Endodermal cell (in vitro differentiated cells): ENCODE measurements around the gene SAMD14. TPM values are rescaled to one million over a fixed set of nuclear protein-coding genes. Genes with fewer than 3 reads are reported as not detected.

Experiments used
- DNase-seq: peaks from one replicate; pipeline ENCODE4 v3.0.0-alpha.2; 2017
- H3K27ac ChIP-seq: 2 replicates; pipeline ENCODE4 v1.5.1; 2013; ENCODE audit warnings: mild to moderate bottlenecking, low read depth, low read length, moderate library complexity
- H3K27me3 ChIP-seq: 2 replicates; pipeline ENCODE4 v1.6.1; 2013; ENCODE audit warnings: mild to moderate bottlenecking, low read length, moderate library complexity; ENCODE audit not compliant: insufficient read depth, control insufficient read depth, poor library complexity, severe bottlenecking
- H3K36me3 ChIP-seq: 2 replicates; pipeline ENCODE4 v1.7.0; 2013; ENCODE audit warnings: mild to moderate bottlenecking, low read length, moderate library complexity; ENCODE audit not compliant: control insufficient read depth, insufficient read depth
- H3K4me1 ChIP-seq: one replicate; pipeline ENCODE4 v1.7.0; 2013; ENCODE audit warnings: low read length; ENCODE audit not compliant: control insufficient read depth, insufficient read depth
- H3K4me3 ChIP-seq: 2 replicates; pipeline ENCODE4 v1.5.1; 2013; ENCODE audit warnings: mild to moderate bottlenecking, low read length, moderate library complexity
- H3K9ac ChIP-seq: 2 replicates; pipeline ENCODE4 v1.6.1; 2013; ENCODE audit warnings: mild to moderate bottlenecking, low read length, moderate library complexity; ENCODE audit not compliant: poor library complexity, severe bottlenecking; ENCODE audit errors: extremely low read depth
- H3K9me3 ChIP-seq: 2 replicates; pipeline ENCODE4 v1.6.1; 2013; ENCODE audit warnings: mild to moderate bottlenecking, low read length, moderate library complexity; ENCODE audit not compliant: control insufficient read depth
- H3K27ac Mint-ChIP-seq: 2 replicates; pipeline ENCODE4 v1.8.0; 2020; ENCODE audit warnings: mixed read lengths
- H3K27me3 Mint-ChIP-seq: 2 replicates; pipeline ENCODE4 v1.8.0; 2021; ENCODE audit warnings: mild to moderate bottlenecking, mixed read lengths; ENCODE audit not compliant: insufficient read depth
- H3K36me3 Mint-ChIP-seq: 2 replicates; pipeline ENCODE4 v1.8.0; 2020; ENCODE audit warnings: low read depth, mixed read lengths
- H3K4me1 Mint-ChIP-seq: 2 replicates; pipeline ENCODE4 v1.8.0; 2020; ENCODE audit warnings: mixed read lengths
- H3K4me3 Mint-ChIP-seq: 2 replicates; pipeline ENCODE4 v1.8.0; 2020; ENCODE audit warnings: mild to moderate bottlenecking, moderate library complexity, mixed read lengths
- H3K9me3 Mint-ChIP-seq: 2 replicates; pipeline ENCODE4 v1.8.0; 2020; ENCODE audit warnings: mild to moderate bottlenecking, mixed read lengths
- WGBS, 2 experiments: methylation state at CpG; one replicate each; pipeline versions ENCODE4 v1.1.5 to v1.1.7; 2013; ENCODE audit warnings: missing lambda C conversion rate in 2 of 2, mixed read lengths in 1 of 2; ENCODE audit not compliant: insufficient coverage in 1 of 2, insufficient read length in 1 of 2; 5-methylcytosine and 5-hydroxymethylcytosine counted together
- total RNA-seq, 2 donors: library from RNA; stranded (reverse); fragmentation: NEBNext Ultra II Directional in 1 of 2; extraction: Animal tissue kit (Norgen Biotek cat#: 25700) in 1 of 2; gene quantifications; 2 replicates in 1 of 2; 3 replicates in 1 of 2; pipeline ENCODE4 v1.2.1, GENCODE V29; 2021
- TF ChIP-seq, protein P1 (sequence below): fragments of 200-600 bp; sonication (generic); conservative IDR thresholded peaks from 2 replicates; pipeline ENCODE4 v1.5.0; 2021; ENCODE audit warnings: antibody characterized with exemption, mild to moderate bottlenecking

SAMD14 gene
- total RNA-seq, 2 donors from 2014 or later = 9.5 to 23.2 TPM

DNA sequence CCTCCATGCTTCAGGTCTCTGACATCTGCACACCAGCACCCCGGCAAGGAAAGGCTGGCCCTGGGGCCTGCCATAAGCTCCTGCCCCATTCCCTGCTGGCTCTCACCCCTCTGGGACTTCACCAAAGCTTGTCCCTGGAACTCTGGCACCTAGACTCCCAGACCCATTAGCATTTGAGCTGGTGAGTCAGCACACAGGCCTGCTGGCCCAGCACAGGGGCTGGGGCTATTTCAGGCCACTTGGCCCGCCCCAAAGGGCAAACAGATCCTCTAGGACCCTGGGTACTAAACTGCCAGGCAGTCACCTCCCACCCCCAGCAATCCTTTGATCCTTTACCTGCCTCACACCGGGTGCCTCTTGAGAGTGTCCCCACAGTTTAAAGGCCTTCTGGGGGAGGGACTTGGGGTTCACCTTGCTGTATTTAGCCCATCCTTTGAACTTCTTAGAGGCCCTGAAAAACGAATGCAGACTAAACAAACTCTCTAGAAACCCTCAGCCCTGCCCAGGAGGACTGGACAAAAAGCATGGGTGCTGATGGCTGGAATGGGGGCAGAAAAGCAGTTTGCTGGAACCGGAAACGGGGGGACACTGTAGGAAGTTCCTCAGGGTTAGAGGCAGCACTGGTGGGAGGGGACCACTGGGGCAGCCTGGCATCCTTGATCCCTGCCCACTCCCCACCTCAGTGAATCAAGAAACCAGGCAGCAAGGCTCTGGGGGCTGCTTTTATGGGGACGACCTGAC lies 3.2 kb upstream of the SAMD14 start:
- H3K27ac ChIP-seq = no peak overlapping the region
- TF ChIP-seq, protein P1, sequence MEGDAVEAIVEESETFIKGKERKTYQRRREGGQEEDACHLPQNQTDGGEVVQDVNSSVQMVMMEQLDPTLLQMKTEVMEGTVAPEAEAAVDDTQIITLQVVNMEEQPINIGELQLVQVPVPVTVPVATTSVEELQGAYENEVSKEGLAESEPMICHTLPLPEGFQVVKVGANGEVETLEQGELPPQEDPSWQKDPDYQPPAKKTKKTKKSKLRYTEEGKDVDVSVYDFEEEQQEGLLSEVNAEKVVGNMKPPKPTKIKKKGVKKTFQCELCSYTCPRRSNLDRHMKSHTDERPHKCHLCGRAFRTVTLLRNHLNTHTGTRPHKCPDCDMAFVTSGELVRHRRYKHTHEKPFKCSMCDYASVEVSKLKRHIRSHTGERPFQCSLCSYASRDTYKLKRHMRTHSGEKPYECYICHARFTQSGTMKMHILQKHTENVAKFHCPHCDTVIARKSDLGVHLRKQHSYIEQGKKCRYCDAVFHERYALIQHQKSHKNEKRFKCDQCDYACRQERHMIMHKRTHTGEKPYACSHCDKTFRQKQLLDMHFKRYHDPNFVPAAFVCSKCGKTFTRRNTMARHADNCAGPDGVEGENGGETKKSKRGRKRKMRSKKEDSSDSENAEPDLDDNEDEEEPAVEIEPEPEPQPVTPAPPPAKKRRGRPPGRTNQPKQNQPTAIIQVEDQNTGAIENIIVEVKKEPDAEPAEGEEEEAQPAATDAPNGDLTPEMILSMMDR = no peak
- DNase-seq = peak; percentile 89

DNA sequence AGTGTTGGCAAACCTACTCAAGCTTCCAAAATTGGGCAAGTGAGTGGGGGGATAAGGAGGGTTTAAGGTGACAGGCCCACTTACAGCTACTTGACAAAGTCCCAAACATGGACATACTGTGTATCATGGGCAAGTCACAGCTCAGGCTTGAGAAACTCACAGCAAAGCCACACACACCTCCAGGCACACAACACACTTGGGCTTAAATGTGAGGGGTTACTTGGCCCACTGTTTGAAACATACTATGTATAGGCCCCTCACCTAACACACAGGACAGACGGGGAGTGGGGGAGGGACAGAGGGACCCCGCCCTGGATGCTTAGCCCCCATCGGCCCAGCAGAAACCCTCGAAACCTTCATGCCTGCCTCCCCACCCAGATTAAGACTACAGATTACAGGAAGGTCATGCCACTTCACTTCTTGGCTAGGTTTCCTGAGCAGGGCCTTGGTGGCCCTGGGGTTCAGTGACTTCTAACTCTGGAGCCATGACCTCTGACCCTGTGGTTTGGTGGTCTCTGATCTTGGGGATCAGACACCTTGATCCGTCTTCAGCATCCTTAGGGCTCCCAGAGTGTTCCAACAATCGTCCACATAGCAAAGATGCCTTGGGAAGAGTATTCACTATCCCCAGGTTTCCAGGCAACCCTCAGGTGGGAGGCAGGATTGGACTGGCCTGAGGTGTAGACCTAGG lies 2.3 kb upstream of the SAMD14 start:
- Histone ChIP-seq H3K27ac (no peak overlapping the region), H3K36me3 (peaks cover 19% of the 10 kb centered on the region), H3K4me3 (no peak overlapping the region), H3K9ac (no peak overlapping the region), H3K4me1 (no peaks in the 10 kb centered on the region), H3K9me3 (no peaks in the 10 kb centered on the region), H3K27me3 (no peaks in the 10 kb centered on the region)
- H3K4me3 Mint-ChIP-seq = no peak overlapping the region
- no peaks in the 10 kb centered on the region for H3K9me3 Mint-ChIP-seq
- peaks cover 32% of the 10 kb centered on the region for H3K27me3 Mint-ChIP-seq
- no peak for DNase-seq
- WGBS, 2 experiments = 93 to 95% methylated on average over 2 to 6 of the region's 6 CpGs
- TF ChIP-seq, protein P1 = no peak
- peaks cover 12% of the 10 kb centered on the region for H3K36me3 Mint-ChIP-seq
- H3K4me1 Mint-ChIP-seq = peaks cover 25% of the 10 kb centered on the region
- peak overlapping the region; percentile 21 for H3K27ac Mint-ChIP-seq

More for the DNA sequence above, 3.2 kb upstream of the SAMD14 start:
- Histone ChIP-seq H3K9ac (no peak overlapping the region), H3K9me3 (no peaks in the 10 kb centered on the region), H3K36me3 (peaks cover 28% of the 10 kb centered on the region), H3K4me1 (no peaks in the 10 kb centered on the region), H3K27me3 (no peaks in the 10 kb centered on the region), H3K4me3 (no peak overlapping the region)
- Mint-ChIP-seq H3K27ac (peak overlapping the region; percentile 21), H3K4me3 (no peak overlapping the region), H3K27me3 (peaks cover 28% of the 10 kb centered on the region), H3K4me1 (peaks cover 18% of the 10 kb centered on the region), H3K36me3 (peaks cover 20% of the 10 kb centered on the region), H3K9me3 (no peaks in the 10 kb centered on the region)
- WGBS, 2 experiments = 14 to 60% methylated on average over 1 to 6 of the region's 7 CpGs

DNA sequence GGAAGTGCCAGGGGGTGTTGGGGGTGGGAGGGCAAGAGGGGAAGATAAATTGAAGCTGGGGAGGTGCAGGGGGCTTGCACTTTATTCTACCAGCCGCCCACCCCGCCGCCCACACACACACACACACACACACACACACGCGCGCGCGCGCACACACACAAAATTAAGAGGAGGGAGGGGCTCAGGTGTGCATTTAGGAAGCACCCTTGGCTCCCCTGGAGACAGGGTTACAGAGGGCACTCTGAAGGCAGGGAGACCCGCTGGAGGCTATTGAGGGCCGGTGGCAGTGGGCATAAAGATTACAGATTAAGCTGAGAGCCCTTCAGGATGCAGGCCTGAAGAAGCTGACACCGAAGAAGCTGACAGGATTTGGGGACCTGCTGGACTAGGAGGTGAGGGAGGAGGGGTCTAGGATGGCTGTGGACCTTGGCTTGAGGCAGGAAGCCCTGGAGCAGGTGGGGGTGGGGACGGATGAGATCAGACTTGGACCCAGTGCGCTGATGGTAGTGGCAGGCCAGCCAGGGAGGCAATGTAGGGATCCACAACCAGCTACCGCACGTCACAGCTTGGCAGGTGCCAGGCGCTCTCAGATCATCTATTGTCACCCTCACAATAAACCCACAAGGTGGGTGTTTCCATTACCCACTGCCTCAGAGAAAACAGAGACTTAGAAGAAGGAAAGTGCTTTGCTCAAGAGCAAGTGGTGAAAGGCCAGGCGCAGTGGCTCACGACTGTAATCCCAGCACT lies 772 bp upstream of the SAMD14 start:
- Histone ChIP-seq H3K4me3 (peak overlapping the region; percentile 73), H3K36me3 (peaks cover 12% of the 10 kb centered on the region), H3K4me1 (no peaks in the 10 kb centered on the region), H3K9me3 (no peaks in the 10 kb centered on the region), H3K27ac (no peak overlapping the region), H3K27me3 (no peaks in the 10 kb centered on the region), H3K9ac (no peak overlapping the region)
- H3K27ac Mint-ChIP-seq = no peak overlapping the region
- peaks cover 2% of the 10 kb centered on the region for H3K36me3 Mint-ChIP-seq
- H3K27me3 Mint-ChIP-seq = peaks cover 32% of the 10 kb centered on the region
- TF ChIP-seq, protein P1 = no peak
- peak overlapping the region; percentile 70 for H3K4me3 Mint-ChIP-seq
- no peaks in the 10 kb centered on the region for H3K9me3 Mint-ChIP-seq
- DNase-seq = peak; percentile 85
- peaks cover 25% of the 10 kb centered on the region for H3K4me1 Mint-ChIP-seq
- 41 to 49% methylated on average over 4 to 16 of the region's 19 CpGs for WGBS, 2 experiments
